ENCODE results near the gene RGS6. TPM values are rescaled to one million over a fixed set of nuclear protein-coding genes. Genes with fewer than 3 reads are reported as not detected.

The RGS6 gene
- total and polyA plus RNA-seq, 4 donors, result 0.21 to 5.4 (median 0.45) TPM

GRCh38 chr14:72588521-72588920, 656.3 kb downstream of the RGS6 start:
- peaks cover 0 to 2% (median 0%) of the 10 kb centered on the region in 4 donors for H3K9me3 ChIP-seq (ENCODE audit: control insufficient read depth in 4 of 4, insufficient read depth in 3 of 4, low read length in 3 of 4)
- no peak overlapping the region for H3K27ac ChIP-seq (ENCODE audit: low read depth in 1 of 2, low read length in 1 of 2)
- WGBS, 2 donors, result 79 to 85% methylated on average over 5 of the region's 5 CpGs
- no peaks in the 10 kb centered on the region for H3K4me1 ChIP-seq (ENCODE audit: control insufficient read depth in 5 of 5, insufficient read depth in 5 of 5, low read length in 5 of 5)
- DNase-seq, result no peak
- no peaks in the 10 kb centered on the region for H3K36me3 ChIP-seq (ENCODE audit: control insufficient read depth in 4 of 4, insufficient read depth in 4 of 4, low read length in 4 of 4)
- H3K27me3 ChIP-seq (ENCODE audit: control insufficient read depth in 3 of 3, insufficient read depth in 3 of 3, low read length in 2 of 3), result no peaks in the 10 kb centered on the region
- no peak for ATAC-seq (ENCODE audit: insufficient read depth, low FRiP score)
- no peak overlapping the region for H3K9ac ChIP-seq (ENCODE audit: insufficient read depth in 1 of 2, low read length in 2 of 2)
- H3K4me3 ChIP-seq, result no peak overlapping the region
- TF ChIP-seq CTCF (IDR thresholded peaks at IDR 0.05; ENCODE audit: control extremely low read depth, extremely low read depth), result no peak

- H3K4me3 ChIP-seq, result no peak overlapping the region
- DNase-seq (no peak), ATAC-seq (ENCODE audit: insufficient read depth, low FRiP score) (no peak)
- H3K36me3 ChIP-seq (ENCODE audit: control insufficient read depth in 4 of 4, insufficient read depth in 4 of 4, low read length in 4 of 4), result no peaks in the 10 kb centered on the region
- H3K27ac ChIP-seq (ENCODE audit: low read depth in 1 of 2, low read length in 1 of 2), result no peak overlapping the region
- H3K9ac ChIP-seq (ENCODE audit: insufficient read depth in 1 of 2, low read length in 2 of 2), result no peak overlapping the region
- H3K27me3 ChIP-seq (ENCODE audit: control insufficient read depth in 3 of 3, insufficient read depth in 3 of 3, low read length in 2 of 3), result no peaks in the 10 kb centered on the region
- H3K9me3 ChIP-seq (ENCODE audit: control insufficient read depth in 4 of 4, insufficient read depth in 3 of 4, low read length in 3 of 4), result peaks cover 0 to 2% (median 0%) of the 10 kb centered on the region in 4 donors
- H3K4me1 ChIP-seq (ENCODE audit: control insufficient read depth in 5 of 5, insufficient read depth in 5 of 5, low read length in 5 of 5), result no peaks in the 10 kb centered on the region
- no peak for TF ChIP-seq CTCF (IDR thresholded peaks at IDR 0.05; ENCODE audit: control extremely low read depth, extremely low read depth)
Observed at GRCh38 chr14:72589652-72590051, 657.4 kb downstream of the RGS6 start.

GRCh38 chr14:72590577-72590976, 658.3 kb downstream of the RGS6 start:
- no peak for TF ChIP-seq CTCF (IDR thresholded peaks at IDR 0.05; ENCODE audit: control extremely low read depth, extremely low read depth)
- no peak for DNase-seq
- 23 to 46% methylated on average over 7 of the region's 7 CpGs for WGBS, 2 donors

DNA sequence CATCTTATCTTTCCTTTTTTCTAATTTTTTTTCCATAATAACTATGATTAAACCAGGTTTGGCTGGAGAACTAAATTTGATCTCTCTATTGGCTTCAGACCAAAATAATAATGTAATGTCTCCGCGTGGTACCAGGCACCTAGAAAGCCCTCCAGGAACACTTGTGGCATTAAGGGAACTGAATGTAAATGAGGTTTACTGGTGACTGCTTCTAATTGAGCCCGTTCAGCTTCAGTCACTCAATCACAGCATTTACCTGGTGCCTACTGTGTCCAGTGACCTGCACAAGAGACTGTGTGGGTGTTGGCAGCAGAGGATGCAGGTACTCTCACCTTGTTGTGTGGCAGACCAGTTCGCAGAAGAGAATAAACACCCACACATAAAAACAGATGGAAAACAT, 659.2 kb downstream of the RGS6 start:
- Histone ChIP-seq H3K9ac (ENCODE audit: insufficient read depth in 1 of 2, low read length in 2 of 2) (no peak overlapping the region), H3K27ac (ENCODE audit: low read depth in 1 of 2, low read length in 1 of 2) (no peak overlapping the region), H3K4me3 (no peak overlapping the region), H3K4me1 (ENCODE audit: control insufficient read depth in 5 of 5, insufficient read depth in 5 of 5, low read length in 5 of 5) (no peaks in the 10 kb centered on the region), H3K27me3 (ENCODE audit: control insufficient read depth in 3 of 3, insufficient read depth in 3 of 3, low read length in 2 of 3) (peaks cover 0 to 4% (median 0%) of the 10 kb centered on the region in 3 donors), H3K36me3 (ENCODE audit: control insufficient read depth in 4 of 4, insufficient read depth in 4 of 4, low read length in 4 of 4) (no peaks in the 10 kb centered on the region), H3K9me3 (ENCODE audit: control insufficient read depth in 4 of 4, insufficient read depth in 3 of 4, low read length in 3 of 4) (peaks cover 0 to 2% (median 0%) of the 10 kb centered on the region in 4 donors)
- TF ChIP-seq CTCF (IDR thresholded peaks at IDR 0.05; ENCODE audit: control extremely low read depth, extremely low read depth), result no peak
- WGBS, 2 donors, result 72 to 87% methylated on average over 4 of the region's 4 CpGs
- DNase-seq (no peak), ATAC-seq (ENCODE audit: insufficient read depth, low FRiP score) (no peak)

More at GRCh38 chr14:72590577-72590976, 658.3 kb downstream of the RGS6 start:
- ATAC-seq (ENCODE audit: insufficient read depth, low FRiP score), result no peak
- no peaks in the 10 kb centered on the region for H3K27me3 ChIP-seq (ENCODE audit: control insufficient read depth in 3 of 3, insufficient read depth in 3 of 3, low read length in 2 of 3)
- H3K4me3 ChIP-seq, result no peak overlapping the region
- H3K9me3 ChIP-seq (ENCODE audit: control insufficient read depth in 4 of 4, insufficient read depth in 3 of 4, low read length in 3 of 4), result peaks cover 0 to 2% (median 0%) of the 10 kb centered on the region in 4 donors
- no peaks in the 10 kb centered on the region for H3K4me1 ChIP-seq (ENCODE audit: control insufficient read depth in 5 of 5, insufficient read depth in 5 of 5, low read length in 5 of 5)
- no peak overlapping the region for H3K9ac ChIP-seq (ENCODE audit: insufficient read depth in 1 of 2, low read length in 2 of 2)
- H3K27ac ChIP-seq (ENCODE audit: low read depth in 1 of 2, low read length in 1 of 2), result no peak overlapping the region
- no peaks in the 10 kb centered on the region for H3K36me3 ChIP-seq (ENCODE audit: control insufficient read depth in 4 of 4, insufficient read depth in 4 of 4, low read length in 4 of 4)

Data from lung (tissue), 12 donors.